Brain microvascular endothelial cell (primary cell): ENCODE results near the gene PTPRCAP.

Source experiments
- DNase-seq: peaks from one replicate; pipeline ENCODE4 v3.0.0-alpha.2; 2020
- H3K27ac ChIP-seq: fragments of 250-450 bp; sonication (Bioruptor Pico); 2 replicates; pipeline ENCODE4 v1.5.1; 2020; ENCODE audit warnings: mild to moderate bottlenecking, moderate library complexity
- H3K27me3 ChIP-seq: fragments of 250-450 bp; sonication (Bioruptor Pico); replicated peaks from 2 replicates; pipeline ENCODE4 v1.5.1; 2020; ENCODE audit warnings: mild to moderate bottlenecking
- H3K36me3 ChIP-seq: fragments of 250-450 bp; sonication (Bioruptor Pico); replicated peaks from 2 replicates; pipeline ENCODE4 v1.5.1; 2020; ENCODE audit warnings: mild to moderate bottlenecking
- H3K4me3 ChIP-seq: 2 replicates; pipeline ENCODE4 v1.5.1; 2011; ENCODE audit warnings: low read depth, mild to moderate bottlenecking, control low read depth, low read length, moderate library complexity
- CTCF ChIP-seq: IDR thresholded peaks from 2 replicates; pipeline ENCODE4 v1.5.1; 2011; ENCODE audit warnings: low read depth, mild to moderate bottlenecking, moderate library complexity, low read length, control low read depth, inconsistent platforms; ENCODE audit errors: missing control alignments
- in situ Hi-C: cut with HindIII; loops from 2 replicates; pipeline ENCODE4 v1.10.0; 2017; ENCODE audit warnings: low sequenced_read_pairs, low pct_ligation_motif_present

The PTPRCAP gene

GRCh38 chr11:67409261-67409666 is 28.2 kb downstream of the PTPRCAP start:
- H3K27ac ChIP-seq = no peak overlapping the region
- no peak overlapping the region for H3K4me3 ChIP-seq
- peaks cover 10% of the 10 kb centered on the region for H3K27me3 ChIP-seq
- in situ Hi-C loops = no loop called here
- DNase-seq = no peak
- no peak for TF ChIP-seq CTCF
- H3K36me3 ChIP-seq = no peaks in the 10 kb centered on the region

GRCh38 chr11:67408437-67409200 is 28.9 kb downstream of the PTPRCAP start:
- no peaks in the 10 kb centered on the region for H3K36me3 ChIP-seq
- H3K27me3 ChIP-seq = peaks cover 10% of the 10 kb centered on the region
- no peak overlapping the region for H3K4me3 ChIP-seq
- in situ Hi-C loops = no loop called here
- no peak for DNase-seq
- no peak for TF ChIP-seq CTCF
- no peak overlapping the region for H3K27ac ChIP-seq

- Histone ChIP-seq H3K4me3 (no peak overlapping the region), H3K27me3 (peaks cover 10% of the 10 kb centered on the region), H3K36me3 (no peaks in the 10 kb centered on the region), H3K27ac (no peak overlapping the region)
- in situ Hi-C loops = no loop called here
- DNase-seq = no peak
- TF ChIP-seq CTCF = no peak
Measured at GRCh38 chr11:67407688-67408163, 29.8 kb downstream of the PTPRCAP start.

GRCh38 chr11:67406969-67407687 is 30.4 kb downstream of the PTPRCAP start:
- no peak for DNase-seq
- peaks cover 8% of the 10 kb centered on the region for H3K27me3 ChIP-seq
- no peak overlapping the region for H3K27ac ChIP-seq
- no peak for TF ChIP-seq CTCF
- H3K36me3 ChIP-seq = no peaks in the 10 kb centered on the region
- in situ Hi-C loops = no loop called here
- H3K4me3 ChIP-seq = no peak overlapping the region

GRCh38 chr11:67406420-67406968 is 31.0 kb downstream of the PTPRCAP start:
- Histone ChIP-seq H3K27me3 (peaks cover 3% of the 10 kb centered on the region), H3K27ac (no peak overlapping the region), H3K4me3 (no peak overlapping the region)

More at GRCh38 chr11:67406420-67406968, 31.0 kb downstream of the PTPRCAP start:
- H3K36me3 ChIP-seq = no peaks in the 10 kb centered on the region
- no peak for DNase-seq
- in situ Hi-C loops = no loop called here
- TF ChIP-seq CTCF = no peak
